K562 (cell line): ENCODE measurements around the gene MAGI2. TPM values are rescaled to one million over a fixed set of nuclear protein-coding genes. Genes with fewer than 3 reads are reported as not detected.

Source experiments
- ATAC-seq: fragments of 200-7000 bp; cut with Tn5 transposase; 3 replicates; pipeline ENCODE4 v1.9.1; 2020; ENCODE audit warnings: moderate library complexity
- BruUV-seq: library from RNA; stranded (reverse); fragments of 400-500 nt; replicated peaks from 2 replicates; lab custom pipeline; 2021; lab: Mats Ljungman, UMichigan
- CTCF ChIA-PET: fragments of 300-600 bp; formaldehyde crosslinking; extraction: SDS; loops from one replicate; lab custom pipeline; 2021; ENCODE audit warnings: low intra/inter-chr PET ratio; lab: Yijun Ruan, JAX
- POLR2A ChIA-PET: fragments of 300-600, 350-650 bp; sonication (Branson Sonifier 250); formaldehyde crosslinking; extraction: SDS; loops from one replicate; lab custom pipeline; 2021; ENCODE audit warnings: antibody characterized with exemption, inconsistent platforms; lab: Yijun Ruan, JAX
- DNase-seq, 4 experiments: peaks; one replicate each; pipeline versions ENCODE4 v3.0.0 to v3.0.0-alpha.2; 2011 to 2018; ENCODE audit warnings: low spot score in 3 of 4, mixed read lengths in 3 of 4; ENCODE audit errors: extremely low read depth in 1 of 4
- FAIRE-seq: peaks from 2 replicates; lab custom pipeline; 2011; peaks lifted over from hg19 to GRCh38; lab: Jason Lieb, UNC
- H2AFZ ChIP-seq: 2 replicates; pipeline ENCODE4 v1.6.0; 2011; ENCODE audit warnings: low read depth, low read length, control low read depth, inconsistent platforms
- H3K27ac ChIP-seq: fragments of 200-600 bp; 3 replicates; pipeline ENCODE4 v1.8.0; 2011; ENCODE audit warnings: low read depth, mild to moderate bottlenecking, control low read depth, inconsistent platforms, low read length, moderate library complexity, mixed read lengths; ENCODE audit errors: extremely low read depth
- H3K27me3 ChIP-seq, 2 experiments: fragments of 300-600 bp in 1 of 2; 2 replicates in 1 of 2; 3 replicates in 1 of 2; pipeline versions ENCODE4 v1.6.0 to v1.8.0; 2011; ENCODE audit warnings: inconsistent platforms in 2 of 2, low read length in 2 of 2, mild to moderate bottlenecking in 1 of 2, mixed read lengths in 1 of 2, moderate library complexity in 1 of 2; ENCODE audit not compliant: control insufficient read depth in 2 of 2, insufficient read depth in 2 of 2
- H3K36me3 ChIP-seq: fragments of 300-600 bp; 3 replicates; pipeline ENCODE4 v1.8.0; 2011; ENCODE audit warnings: mild to moderate bottlenecking, low read length, inconsistent platforms; ENCODE audit not compliant: control insufficient read depth, insufficient read depth
- H3K4me1 ChIP-seq, 2 experiments: fragments of 200-600 bp in 1 of 2; replicated peaks in 1 of 2; 2 replicates in 1 of 2; 3 replicates in 1 of 2; pipeline versions ENCODE4 v1.5.1 to v1.8.0; 2011; ENCODE audit warnings: inconsistent platforms in 2 of 2, low read length in 2 of 2, mild to moderate bottlenecking in 1 of 2, mixed read lengths in 1 of 2, moderate library complexity in 1 of 2; ENCODE audit not compliant: control insufficient read depth in 2 of 2, insufficient read depth in 2 of 2
- H3K4me2 ChIP-seq: 2 replicates; pipeline ENCODE4 v1.6.1; 2011; ENCODE audit warnings: low read length, control low read depth, inconsistent platforms, mixed read lengths; ENCODE audit not compliant: insufficient read depth
- H3K4me3 ChIP-seq: fragments of 200-600 bp; sonication (generic), shearing (Covaris generic); 2 replicates; pipeline ENCODE4 v1.5.1; 2016; ENCODE audit warnings: control low read depth, inconsistent platforms
- H3K79me2 ChIP-seq: fragments of 200-600 bp; 3 replicates; pipeline ENCODE4 v1.8.0; 2011; ENCODE audit warnings: low read length, inconsistent platforms; ENCODE audit not compliant: control insufficient read depth, insufficient read depth
- H3K9ac ChIP-seq, 2 experiments: 2 replicates each; pipeline versions ENCODE4 v1.6.0 to v1.6.1; 2011; ENCODE audit warnings: low read depth in 2 of 2, low read length in 2 of 2, control low read depth in 1 of 2, inconsistent platforms in 1 of 2, mild to moderate bottlenecking in 1 of 2, mixed read lengths in 1 of 2; ENCODE audit not compliant: insufficient read depth in 1 of 2
- H3K9me1 ChIP-seq: one replicate; pipeline ENCODE4 v1.6.0; 2011; ENCODE audit warnings: inconsistent platforms, mild to moderate bottlenecking, low read length, moderate library complexity; ENCODE audit not compliant: control insufficient read depth, insufficient read depth
- H3K9me3 ChIP-seq: replicated peaks from 2 replicates; pipeline ENCODE4 v1.5.1; 2011; ENCODE audit warnings: low read depth, low read length, inconsistent platforms; ENCODE audit not compliant: control insufficient read depth, insufficient read depth
- H4K20me1 ChIP-seq: replicated peaks from 2 replicates; pipeline ENCODE4 v1.6.1; 2011; ENCODE audit warnings: low read length, inconsistent platforms, mixed read lengths; ENCODE audit not compliant: control insufficient read depth, insufficient read depth
- BHLHE40 ChIP-seq: IDR thresholded peaks from 2 replicates; pipeline ENCODE4 v1.6.1; 2011; ENCODE audit warnings: low read length, improper control_type of control experiment
- DPF2 ChIP-seq: fragments of 450-650 bp; IDR thresholded peaks from 2 replicates; pipeline ENCODE4 v1.6.1; 2016
- EWSR1 ChIP-seq: fragments of 450-650 bp; IDR thresholded peaks from 2 replicates; pipeline ENCODE4 v1.6.1; 2018; ENCODE audit warnings: borderline replicate concordance, mild to moderate bottlenecking, low read depth, moderate library complexity; ENCODE audit not compliant: partially characterized antibody
- FOS ChIP-seq: IDR thresholded peaks from 3 replicates; pipeline ENCODE4 v1.6.1; 2011; ENCODE audit not compliant: insufficient read length; ENCODE audit errors: extremely low read depth
- KLF16 ChIP-seq: IDR thresholded peaks from 2 replicates; pipeline ENCODE4 v1.6.1; 2016; ENCODE audit warnings: antibody characterized with exemption
- LCOR ChIP-seq: sonication (generic); formaldehyde crosslinking; IDR thresholded peaks from 2 replicates; pipeline ENCODE4 v1.8.0; 2022; ENCODE audit warnings: mild to moderate bottlenecking, missing genetic modification reagents
- MCM2 ChIP-seq: fragments of 450-650 bp; IDR thresholded peaks from 2 replicates; pipeline ENCODE4 v1.6.1; 2017; ENCODE audit warnings: low read depth, mild to moderate bottlenecking
- PCBP2 ChIP-seq: fragments of 200-400 bp; formaldehyde crosslinking; IDR thresholded peaks from 2 replicates; pipeline ENCODE4 v1.6.1; 2018; ENCODE audit warnings: low read length, low read depth, mild to moderate bottlenecking, moderate library complexity; ENCODE audit not compliant: poor library complexity, severe bottlenecking
- RBBP5 ChIP-seq: fragments of 200-600 bp; sonication (generic); IDR thresholded peaks from 2 replicates; pipeline ENCODE4 v1.6.1; 2012; ENCODE audit warnings: borderline replicate concordance, mild to moderate bottlenecking, low read length, control low read depth, inconsistent platforms; ENCODE audit not compliant: insufficient read depth, poor library complexity, severe bottlenecking
- SLC30A9 ChIP-seq: fragments of 250-450 bp; sonication (Bioruptor Pico); IDR thresholded peaks from 2 replicates; pipeline ENCODE4 v1.8.0; 2022; ENCODE audit warnings: mild to moderate bottlenecking, moderate library complexity
- SOX6 ChIP-seq: fragments of 450-650 bp; IDR thresholded peaks from 2 replicates; pipeline ENCODE4 v1.6.1; 2014; ENCODE audit warnings: mild to moderate bottlenecking
- TBL1XR1 ChIP-seq, 2 experiments: IDR thresholded peaks; 2 replicates each; pipeline ENCODE4 v1.6.1; 2012; ENCODE audit warnings: improper control_type of control experiment in 2 of 2, low read length in 2 of 2, mild to moderate bottlenecking in 1 of 2
- TCF7 ChIP-seq: sonication (generic); IDR thresholded peaks from 2 replicates; pipeline ENCODE4 v1.6.1; 2016; ENCODE audit warnings: antibody characterized with exemption, borderline replicate concordance
- ZBED1 ChIP-seq: IDR thresholded peaks from 2 replicates; pipeline ENCODE4 v1.6.1; 2014
- ZNF263 ChIP-seq: sonication (generic); formaldehyde crosslinking; IDR thresholded peaks from 2 replicates; pipeline ENCODE4 v1.8.0; 2022; ENCODE audit warnings: mild to moderate bottlenecking, missing genetic modification reagents, borderline replicate concordance
- ZNF696 ChIP-seq: fragments of 250-450 bp; sonication (Bioruptor Pico); conservative IDR thresholded peaks from 2 replicates; pipeline ENCODE4 v1.4.0; 2020; ENCODE audit warnings: mild to moderate bottlenecking, moderate library complexity
- ZNF778 ChIP-seq: fragments of 450-650 bp; formaldehyde crosslinking; IDR thresholded peaks from 2 replicates; pipeline ENCODE4 v1.4.0; 2020; ENCODE audit warnings: mild to moderate bottlenecking, moderate library complexity
- WGBS: fragments of 100-300 bp; shearing (Covaris generic); methylation state at CpG from one replicate; pipeline ENCODE4 v1.1.6; 2016; ENCODE audit warnings: low coverage, mixed read lengths; ENCODE audit not compliant: insufficient coverage; ENCODE audit errors: missing lambda C conversion rate; 5-methylcytosine and 5-hydroxymethylcytosine counted together
- in situ Hi-C: fragments of 300-500 bp; cut with MboI; formaldehyde crosslinking; loops from 4 replicates; pipeline ENCODE4 v1.15.0; 2018; ENCODE audit warnings: inconsistent platforms, mixed read lengths
- intact Hi-C: fragments of 100-400 bp; cut with micrococcal nuclease; formaldehyde crosslinking; loops from 2 replicates; pipeline ENCODE4 v1.14.2; 2022
- polyA plus RNA-seq, 8 experiments: library from polyadenylated mRNA; depleted of rRNA in 4 of 8; stranded (reverse) in 5 of 8; unstranded in 3 of 8; fragments of >200 nt; fragmentation: Nextera tagmentation in 2 of 8; fragmentation: Illumina TruSeq in 1 of 8; extraction: Ambion mirVana in 2 of 8; extraction: Trizol in 1 of 8; gene quantifications; 2 replicates each; pipeline versions ENCODE4 v1.2.1 to v1.2.3, GENCODE V29; 2011 to 2014; ENCODE audit warnings: inconsistent platforms in 1 of 8, missing spikeins in 1 of 8
- total RNA-seq, 7 experiments: library from RNA; depleted of rRNA in 6 of 7; stranded (reverse); fragments of >200 nt in 6 of 7; fragmentation: Illumina TruSeq in 2 of 7; extraction: Trizol in 2 of 7; gene quantifications; 2 replicates each; pipeline versions ENCODE4 v1.2.1 to v1.2.3, GENCODE V29; 2011 to 2021; ENCODE audit warnings: low replicate concordance in 1 of 7

Gene MAGI2
- total and polyA plus RNA-seq, 9 of the 15 experiments (the other 6 are each of a cell fraction or from before 2014, with no cell fraction given) = 0.27 to 1.4 (median 0.70) TPM

DNA sequence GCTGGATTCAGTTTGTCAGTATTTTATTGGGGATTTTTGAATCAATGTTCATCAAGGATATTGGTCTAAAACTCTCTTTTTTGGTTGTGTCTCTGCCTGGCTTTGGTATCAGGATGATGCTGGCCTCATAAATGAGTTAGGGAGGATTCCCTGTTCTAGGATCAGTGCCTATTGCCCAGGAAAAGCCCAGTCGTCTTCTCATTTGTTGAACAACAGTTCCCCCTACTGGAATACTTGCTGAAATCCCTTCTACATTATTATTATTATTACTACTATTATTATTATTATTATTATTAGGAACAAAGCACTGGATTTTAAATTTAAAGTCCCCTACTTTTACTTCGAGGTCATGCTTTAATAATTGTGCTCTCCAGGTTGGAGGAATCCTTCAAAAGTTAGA lies 528.9 kb downstream of the MAGI2 start:
- DNase-seq = no peak
- Histone ChIP-seq H3K4me2 (no peak overlapping the region), H3K36me3 (no peaks in the 10 kb centered on the region), H2AFZ (no peak overlapping the region), H3K27me3 (no peaks in the 10 kb centered on the region), H3K4me1 (no peaks in the 10 kb centered on the region), H3K9ac (no peak overlapping the region), H3K27ac (no peak overlapping the region), H4K20me1 (no peaks in the 10 kb centered on the region), H3K9me3 (no peaks in the 10 kb centered on the region; the same call in 1 of the 2 replicates), H3K4me3 (no peak overlapping the region), H3K9me1 (no peaks in the 10 kb centered on the region), H3K79me2 (no peaks in the 10 kb centered on the region)
- in situ Hi-C loops (no loop called here), intact Hi-C loops (no loop called here)
- WGBS = 0% methylated on average over 2 of the region's 2 CpGs
- ChIA-PET POLR2A (no interaction called here), CTCF (no interaction called here)
- BruUV-seq = no TSS peak
- no peak for TF ChIP-seq PCBP2
- TF ChIP-seq SOX6 = no peak
- TF ChIP-seq RBBP5 = no peak
- no peak for TF ChIP-seq ZNF778 (CRISPR knock-in tag)
- no peak for TF ChIP-seq TCF7
- no peak for TF ChIP-seq MCM2
- no peak for TF ChIP-seq ZNF696 (CRISPR knock-in tag)
- no peak for ATAC-seq
- no peak for FAIRE-seq

DNA sequence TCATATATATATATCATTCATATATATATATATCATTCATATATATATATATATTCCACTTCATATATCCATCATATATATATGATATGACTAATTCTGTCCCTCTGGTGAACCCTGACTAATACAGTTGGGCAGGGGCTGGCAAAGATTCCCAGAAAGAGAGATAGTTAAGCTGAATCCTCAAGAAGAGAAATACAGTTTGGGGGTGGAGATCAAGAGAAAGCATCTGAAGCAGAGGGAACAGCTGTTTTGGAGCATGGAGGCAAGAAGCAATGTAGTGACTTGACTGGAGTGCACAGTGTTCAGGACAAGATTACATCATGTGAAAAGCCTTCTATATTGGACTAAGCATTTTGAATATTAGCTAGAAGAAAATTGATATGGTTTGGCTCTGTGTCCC lies 540.7 kb downstream of the MAGI2 start:
- H3K9ac ChIP-seq = no peak overlapping the region
- no peak for FAIRE-seq
- in situ Hi-C loops = no loop called here
- H3K4me2 ChIP-seq = no peak overlapping the region
- no peak for TF ChIP-seq KLF16
- no peak for TF ChIP-seq ZNF263 (CRISPR knock-in tag)
- TF ChIP-seq SLC30A9 (CRISPR knock-in tag) = no peak
- TF ChIP-seq BHLHE40 = no peak
- no peak for TF ChIP-seq ZBED1
- no peak for TF ChIP-seq TBL1XR1 (IDR thresholded peaks at IDR 0.05; ENCODE audit: low read length in 2 of 2)
- TF ChIP-seq EWSR1 = no peak
- TF ChIP-seq TCF7 = no peak
- no peak for TF ChIP-seq LCOR
- TF ChIP-seq DPF2 = no peak
- TF ChIP-seq FOS = no peak
- BruUV-seq = no TSS peak
- H3K4me1 ChIP-seq = no peaks in the 10 kb centered on the region
- H2AFZ ChIP-seq = no peak overlapping the region
- H3K27ac ChIP-seq = no peak overlapping the region
- ATAC-seq = no peak
- H3K36me3 ChIP-seq = no peaks in the 10 kb centered on the region
- DNase-seq = no peak
- H3K4me3 ChIP-seq = no peak overlapping the region
- ChIA-PET POLR2A (no interaction called here), CTCF (no interaction called here)
- no peaks in the 10 kb centered on the region for H3K9me1 ChIP-seq
- H3K9me3 ChIP-seq = no peaks in the 10 kb centered on the region; the same call in 1 of the 2 replicates
- H4K20me1 ChIP-seq = no peaks in the 10 kb centered on the region
- no peaks in the 10 kb centered on the region for H3K79me2 ChIP-seq
- H3K27me3 ChIP-seq = no peaks in the 10 kb centered on the region
- intact Hi-C loops = no loop called here
